ENCODE results near the gene VAMP2. TPM values are rescaled to one million over a fixed set of nuclear protein-coding genes. Genes with fewer than 3 reads are reported as not detected.
A peak's percentile ranks its signal among the peaks of the same experiment; 100 is the strongest.

VAMP2 gene
- total and polyA plus RNA-seq, 9 of the 15 experiments (the other 6 are each of a cell fraction or from before 2014, with no cell fraction given): 2.3 to 31.8 (median 6.0) TPM

GRCh38 chr17:8173056-8173870, 10.5 kb upstream of the VAMP2 start (continued):
- TF ChIP-seq SETDB1 (IDR thresholded peaks at IDR 0.05; ENCODE audit: low read length): no peak
- peak; percentile 91 for TF ChIP-seq FOXO4 (CRISPR knock-in tag; IDR thresholded peaks at IDR 0.05)
- peak; percentile 83; the same call in 1 of the 2 replicates for TF ChIP-seq ZNF444 (CRISPR knock-in tag; IDR thresholded peaks at IDR 0.05)
- TF ChIP-seq CBFA2T3 (IDR thresholded peaks at IDR 0.05): peak; percentile 86
- TF ChIP-seq TBL1XR1 (IDR thresholded peaks at IDR 0.05; ENCODE audit: low read length in 2 of 2): peak; percentile 79 to 89
- no peak for TF ChIP-seq HNRNPH1 (optimal IDR thresholded peaks at IDR 0.05; ENCODE audit: low read depth, low read length)
- 0 out of 2 replicates have a peak, but pooled peaks have one; percentile 24 for TF ChIP-seq NFRKB (IDR thresholded peaks at IDR 0.05; ENCODE audit: low read depth)
- no peak for TF ChIP-seq CTCFL (IDR thresholded peaks at IDR 0.05; ENCODE audit: borderline replicate concordance, insufficient read depth, low read depth, low read length, poor library complexity, severe bottlenecking)
- TF ChIP-seq PHB2 (IDR thresholded peaks at IDR 0.05; ENCODE audit: low read depth): no peak; the same call in 1 of the 2 replicates
- TF ChIP-seq XRCC3 (IDR thresholded peaks at IDR 0.05): no peak; the same call in 1 of the 2 replicates
- peak in 1 of 2 experiments; percentile 98; a peak in 2 of 4 replicates for TF ChIP-seq ZNF318 (IDR thresholded peaks at IDR 0.05; ENCODE audit: borderline replicate concordance in 1 of 2, low read depth in 1 of 2)
